Measurements from ENCODE around the gene TPH1. TPM values are rescaled to one million over a fixed set of nuclear protein-coding genes. Genes with fewer than 3 reads are reported as not detected.

The TPH1 gene
- total and polyA plus RNA-seq, 2 of the 8 experiments (the other 6 are each of a cell fraction or from before 2014, with no cell fraction given) = 0.09 to 0.22 TPM

DNA sequence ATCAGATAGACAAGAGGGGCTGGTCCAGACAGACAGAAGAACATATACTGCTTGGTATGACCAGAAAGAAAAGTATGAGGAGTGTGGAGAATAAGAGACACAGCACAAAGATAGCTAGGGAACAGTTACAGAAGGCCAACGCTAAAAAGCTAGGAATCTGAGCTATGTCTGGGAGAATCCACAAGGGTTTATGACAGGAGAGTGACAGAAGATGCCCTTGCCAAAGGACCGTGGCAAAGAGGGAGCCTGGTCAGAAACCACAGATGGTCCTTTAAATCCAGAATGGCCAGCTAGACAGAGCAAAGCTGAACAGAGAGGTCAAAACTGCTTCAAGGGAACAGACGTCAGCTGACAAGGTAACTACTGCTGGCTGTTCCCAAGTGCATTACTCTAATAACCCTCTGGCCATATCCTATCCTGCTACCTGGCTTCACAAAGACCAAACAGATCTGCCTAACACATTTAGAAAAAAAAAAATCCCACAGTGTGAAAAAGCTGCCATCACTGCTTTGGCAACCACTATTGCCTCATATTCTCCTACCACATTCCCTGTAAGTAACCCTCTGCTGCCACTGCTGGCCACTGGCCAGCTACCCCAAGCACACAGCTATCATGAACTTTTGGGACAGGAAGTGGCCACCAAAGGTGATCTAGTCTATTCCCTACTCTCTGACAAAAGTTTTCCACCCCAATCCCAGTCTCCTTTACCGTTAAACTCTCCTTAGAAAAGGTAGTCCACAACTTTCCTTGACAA lies 40.5 kb downstream of the TPH1 start:
- 87% methylated on average over 4 of the region's 4 CpGs; no CpG with 5 or more reads in 1 of the 2 experiments for WGBS, 2 experiments (ENCODE audit: extremely low coverage in 1 of 2, insufficient coverage in 1 of 2, insufficient read length in 1 of 2, insufficient replicate concordance in 2 of 2, low coverage in 1 of 2, low lambda C conversion rate in 2 of 2, missing lambda C conversion rate in 1 of 2)
- Histone ChIP-seq H3K4me3 (ENCODE audit: extremely low read depth in 1 of 4, insufficient read depth in 2 of 4, low read depth in 3 of 4, low read length in 4 of 4) (no peak overlapping the region), H2AFZ (ENCODE audit: low read length) (no peak overlapping the region), H2BK15ac (ENCODE audit: low read length) (no peak overlapping the region), H2BK12ac (ENCODE audit: low read depth, low read length) (no peak overlapping the region), H3K18ac (ENCODE audit: extremely low read depth, low read length) (no peak overlapping the region), H3K14ac (ENCODE audit: insufficient read length) (no peak overlapping the region), H3K23ac (ENCODE audit: insufficient read length) (no peak overlapping the region), H3K4me1 (replicated peaks in 1 of 4; ENCODE audit: control insufficient read depth in 3 of 4, insufficient read depth in 4 of 4, low read length in 3 of 4) (0 out of 7 replicates have a peak, but pooled peaks cover 0 to 3% (median 0%) of the 10 kb centered on the region in 4 experiments), H3K79me1 (ENCODE audit: low read depth, low read length) (no peaks in the 10 kb centered on the region), H3K56ac (replicated peaks; ENCODE audit: insufficient read length, low read depth, low read length) (no peak overlapping the region), H3K23me2 (ENCODE audit: low read depth, low read length) (peaks cover 1% of the 10 kb centered on the region; the same call in 1 of the 2 replicates), H4K91ac (replicated peaks; ENCODE audit: insufficient read length, low read length) (no peak overlapping the region), H3K36me3 (ENCODE audit: control insufficient read depth in 2 of 4, insufficient read depth in 4 of 4, low read length in 3 of 4) (peaks cover 0 to 7% (median 3%) of the 10 kb centered on the region in 4 experiments; a peak in 5 of 8 replicates), H2BK120ac (replicated peaks; ENCODE audit: low read depth, low read length) (no peak overlapping the region), H4K20me1 (replicated peaks in 1 of 2; ENCODE audit: control insufficient read depth in 1 of 2, insufficient read depth in 2 of 2, low read length in 2 of 2) (peaks cover 0 to 2% of the 10 kb centered on the region in 2 experiments), H4K5ac (ENCODE audit: insufficient read length, low read depth, low read length) (no peak overlapping the region), H3K79me2 (ENCODE audit: control insufficient read depth in 1 of 2, insufficient read depth in 2 of 2, low read length in 2 of 2) (no peaks in the 10 kb centered on the region), H4K8ac (ENCODE audit: extremely low read depth, insufficient read depth, low read length) (no peak overlapping the region), H2BK20ac (ENCODE audit: low read length) (no peak overlapping the region), H3K9me3 (ENCODE audit: insufficient read depth in 2 of 2, low read depth in 1 of 2, low read length in 1 of 2) (no peaks in the 10 kb centered on the region), H2AK5ac (ENCODE audit: low read depth, low read length) (no peak overlapping the region), H2BK5ac (ENCODE audit: low read depth, low read length) (no peak overlapping the region), H3K4ac (replicated peaks; ENCODE audit: insufficient read length, low read depth, low read length) (no peak overlapping the region), H3K9ac (replicated peaks in 1 of 4; ENCODE audit: extremely low read depth in 1 of 4, low read depth in 3 of 4, low read length in 3 of 4) (no peak overlapping the region), H3K27ac (ENCODE audit: low read depth, low read length) (no peak overlapping the region), H3K27me3 (replicated peaks in 1 of 4; ENCODE audit: control insufficient read depth in 3 of 4, extremely low read depth in 1 of 4, insufficient read depth in 3 of 4, low read length in 3 of 4) (no peaks in the 10 kb centered on the region), H3K4me2 (ENCODE audit: insufficient read depth in 1 of 2, low read depth in 2 of 2, low read length in 2 of 2) (no peak overlapping the region)
- CTCF ChIA-PET (ENCODE audit: partially characterized antibody) = interaction anchor here (0.8 to 1.7 kb wide), 7 partner anchors 9 to 169 kb away, joined by 3 to 11 read pairs (median 3); no protein-coding TSS in a partner anchor
- FAIRE-seq = no peak
- TF ChIP-seq RAD21 (IDR thresholded peaks at IDR 0.05 in 1 of 2, conservative IDR thresholded peaks at IDR 0.05 in 1 of 2; ENCODE audit: low read depth in 2 of 2, low read length in 2 of 2) = 0 out of 4 replicates have a peak, but pooled peaks of 1 of the 2 experiments have one; percentile 12
- TF ChIP-seq RNF2 (IDR thresholded peaks at IDR 0.05; ENCODE audit: borderline replicate concordance, low read depth, low read length, missing control alignments, poor library complexity, severe bottlenecking) = no peak
- TF ChIP-seq MAFK (IDR thresholded peaks at IDR 0.05; ENCODE audit: low read depth, low read length) = no peak
- no peak for TF ChIP-seq TEAD4 (IDR thresholded peaks at IDR 0.05; ENCODE audit: low read depth, low read length)
- peak; percentile 9; the same call in 1 of the 2 replicates for TF ChIP-seq CEBPB (IDR thresholded peaks at IDR 0.05; ENCODE audit: low read depth, low read length)
- DNase-seq (ENCODE audit: low read depth in 1 of 2, low spot score in 2 of 2) = no peak
- POLR2A ChIA-PET (ENCODE audit: partially characterized antibody) = interaction anchor here (0.6 kb wide), 1 partner anchor 71 kb away, joined by 4 read pairs; no protein-coding TSS in a partner anchor
